T-helper 1 cell treated with Interleukin-12 subunit alpha and Interleukin-12 subunit beta and Interleukin-4 antibody, amounts not matched to agents 30 μg/mL and 1 μg/mL, for 36 hours (primary cell): ENCODE measurements around the gene TMEM205.
"Not testable (repeated sequence)": the region's sequence is repeated elsewhere in the genome, so short reads cannot be mapped to it uniquely, and the experiment has no call there.

Source experiments
- H3K27ac Mint-ChIP-seq: one replicate; pipeline ENCODE4 v1.8.0; 2021; ENCODE audit warnings: mild to moderate bottlenecking, mixed read lengths
- H3K27me3 Mint-ChIP-seq: one replicate; pipeline ENCODE4 v1.8.0; 2021; ENCODE audit warnings: low read depth, mixed read lengths
- H3K36me3 Mint-ChIP-seq: one replicate; pipeline ENCODE4 v1.8.0; 2021; ENCODE audit warnings: low read depth, mixed read lengths
- H3K4me1 Mint-ChIP-seq: one replicate; pipeline ENCODE4 v1.8.0; 2021; ENCODE audit warnings: low read depth, mixed read lengths
- H3K4me3 Mint-ChIP-seq: one replicate; pipeline ENCODE4 v1.8.0; 2021; ENCODE audit warnings: mild to moderate bottlenecking, moderate library complexity, mixed read lengths
- H3K9me3 Mint-ChIP-seq: one replicate; pipeline ENCODE4 v1.8.0; 2021; ENCODE audit warnings: mixed read lengths

Gene TMEM205

DNA sequence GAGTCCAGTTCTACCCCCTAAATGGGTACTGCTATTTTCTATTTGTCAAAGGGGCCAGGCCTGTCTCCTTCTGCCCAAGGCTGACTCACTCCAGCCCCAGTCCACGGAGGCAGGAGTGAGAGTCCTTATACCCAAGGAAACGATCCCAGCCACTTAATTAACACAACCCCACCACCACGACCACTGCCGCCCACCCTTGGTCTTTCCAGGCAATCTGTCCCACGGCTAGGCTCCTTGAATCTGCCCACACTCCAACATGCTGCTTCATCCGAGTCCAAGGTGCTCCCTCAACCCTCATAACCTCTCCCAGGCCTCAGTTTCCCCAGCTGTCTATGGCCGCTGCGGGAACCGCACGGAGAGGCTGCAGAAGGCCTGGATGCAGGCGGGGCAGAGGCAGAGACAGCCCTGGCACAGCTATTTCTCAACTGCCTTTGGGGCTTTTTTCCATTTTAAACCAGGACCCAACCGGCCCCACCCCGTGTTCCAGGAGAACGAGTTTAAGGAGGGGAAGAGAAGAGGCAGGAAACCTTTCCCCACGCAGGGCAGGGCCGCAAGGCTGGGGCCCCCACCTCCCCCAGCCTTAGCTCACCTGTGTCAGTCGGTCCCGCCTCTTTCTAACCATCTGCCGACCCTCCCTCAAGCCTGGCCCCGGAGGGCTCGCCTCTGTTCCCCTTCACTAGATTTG, 7.4 kb downstream of the TMEM205 start:
- Mint-ChIP-seq H3K27ac (no peak overlapping the region), H3K4me1 (peaks cover 12% of the 10 kb centered on the region), H3K36me3 (peaks cover 19% of the 10 kb centered on the region), H3K4me3 (peak overlapping the region; percentile 74), H3K9me3 (no peaks in the 10 kb centered on the region), H3K27me3 (no peaks in the 10 kb centered on the region)

DNA sequence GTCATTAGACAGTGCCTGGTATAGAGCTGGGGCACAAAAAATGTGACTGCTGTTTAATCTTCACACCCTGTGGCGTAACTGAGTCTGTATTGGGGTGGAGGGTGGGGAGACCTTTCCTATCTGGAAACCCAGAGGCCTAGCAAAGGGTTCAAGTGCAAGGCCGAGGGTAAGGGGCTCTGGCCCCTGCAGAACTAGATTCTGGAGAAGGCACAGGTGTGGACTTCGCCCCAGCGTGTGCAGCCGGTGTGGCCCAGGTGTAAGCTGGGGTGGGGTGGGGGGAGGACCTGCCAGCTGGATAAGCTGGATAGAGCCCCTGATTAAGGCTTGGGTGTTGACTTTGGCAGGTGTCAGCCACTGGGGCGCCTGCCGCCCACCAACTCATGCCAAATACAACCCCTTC, 7.9 kb downstream of the TMEM205 start:
- Mint-ChIP-seq H3K9me3 (no peaks in the 10 kb centered on the region), H3K27me3 (no peaks in the 10 kb centered on the region), H3K36me3 (peaks cover 19% of the 10 kb centered on the region), H3K4me3 (no peak overlapping the region), H3K27ac (no peak overlapping the region), H3K4me1 (peaks cover 12% of the 10 kb centered on the region)

DNA sequence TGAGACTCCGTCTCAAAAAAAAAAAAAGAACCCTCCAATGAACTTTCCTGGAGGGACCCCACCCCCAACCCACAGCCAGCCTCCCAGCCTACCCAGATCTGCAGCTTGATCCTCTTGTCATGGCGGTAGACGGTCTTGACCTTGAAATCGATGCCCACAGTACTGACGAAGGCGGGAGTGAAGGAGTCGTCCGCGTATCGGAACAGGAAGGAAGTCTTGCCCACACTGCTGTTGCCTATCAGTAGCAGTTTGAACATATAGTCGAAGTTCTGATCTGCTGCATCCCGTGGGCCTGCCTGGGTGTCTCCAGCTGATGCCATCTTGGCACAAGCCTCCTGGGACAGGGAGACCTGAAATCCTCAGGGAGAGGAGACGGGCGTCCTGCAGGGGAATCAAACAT, 9.0 kb downstream of the TMEM205 start:
- Mint-ChIP-seq H3K36me3 (peaks cover 16% of the 10 kb centered on the region), H3K9me3 (no peaks in the 10 kb centered on the region), H3K27me3 (no peaks in the 10 kb centered on the region), H3K4me3 (no peak overlapping the region), H3K4me1 (peaks cover 12% of the 10 kb centered on the region), H3K27ac (peak overlapping the region; percentile 11)

DNA sequence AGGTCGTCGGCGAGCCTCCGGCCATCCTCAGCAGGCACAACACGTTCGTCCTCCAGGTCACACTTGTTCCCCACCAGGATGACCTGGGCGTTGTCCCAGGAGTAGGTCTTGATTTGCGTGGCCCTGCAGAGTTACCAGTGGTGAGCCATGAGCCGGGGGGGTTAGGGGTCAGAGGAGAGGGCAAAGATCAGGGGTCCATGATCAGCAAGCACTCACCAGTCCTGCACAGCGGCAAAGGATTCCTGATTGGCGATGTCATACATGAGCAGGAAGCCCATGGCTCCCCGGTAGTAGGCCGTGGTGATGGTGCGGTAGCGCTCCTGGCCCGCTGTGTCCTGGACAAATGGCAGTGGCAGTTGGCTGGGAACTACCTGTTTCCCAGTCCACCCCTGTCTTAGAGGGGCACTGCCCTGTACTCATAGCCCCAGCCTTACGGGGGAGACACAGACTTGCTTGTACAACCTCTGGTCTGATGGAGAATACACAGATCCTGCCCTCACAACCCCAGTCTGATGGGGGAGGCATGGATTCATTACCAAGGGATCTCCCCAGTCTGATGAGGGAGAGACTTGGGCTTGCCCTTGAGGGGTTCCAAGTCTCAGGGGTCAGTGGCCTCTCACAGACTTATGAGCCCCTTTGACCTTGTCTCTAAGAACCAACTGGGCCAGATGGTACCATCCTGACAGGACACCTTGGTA, 10.5 kb downstream of the TMEM205 start:
- Mint-ChIP-seq H3K4me1 (peaks cover 12% of the 10 kb centered on the region), H3K27ac (no peak overlapping the region), H3K4me3 (no peak overlapping the region), H3K9me3 (no peaks in the 10 kb centered on the region), H3K27me3 (no peaks in the 10 kb centered on the region), H3K36me3 (peaks cover 16% of the 10 kb centered on the region)

DNA sequence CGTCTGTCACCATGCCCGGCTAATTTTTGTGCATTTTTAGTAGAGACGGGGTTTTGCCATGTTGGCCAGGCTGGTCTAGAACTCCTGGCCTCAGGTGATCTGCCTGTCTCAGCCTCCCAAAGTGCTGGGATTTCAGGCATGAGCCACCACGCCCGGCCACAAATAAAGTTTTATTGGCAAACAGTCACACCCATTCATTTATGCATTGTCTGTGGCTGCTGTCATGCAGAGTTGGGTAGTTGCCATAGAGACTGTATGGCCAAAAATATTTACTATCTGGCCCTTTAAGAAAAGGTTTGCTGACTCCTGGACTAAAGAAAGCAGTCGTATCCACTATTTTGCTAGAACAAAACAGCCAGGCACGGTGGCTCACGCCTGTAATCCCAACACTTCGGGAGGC, 12.2 kb downstream of the TMEM205 start:
- H3K27me3 Mint-ChIP-seq, H3K27ac Mint-ChIP-seq, H3K4me1 Mint-ChIP-seq, H3K9me3 Mint-ChIP-seq, H3K4me3 Mint-ChIP-seq: not testable (repeated sequence)
- H3K36me3 Mint-ChIP-seq = peaks cover 16% of the 10 kb centered on the region

DNA sequence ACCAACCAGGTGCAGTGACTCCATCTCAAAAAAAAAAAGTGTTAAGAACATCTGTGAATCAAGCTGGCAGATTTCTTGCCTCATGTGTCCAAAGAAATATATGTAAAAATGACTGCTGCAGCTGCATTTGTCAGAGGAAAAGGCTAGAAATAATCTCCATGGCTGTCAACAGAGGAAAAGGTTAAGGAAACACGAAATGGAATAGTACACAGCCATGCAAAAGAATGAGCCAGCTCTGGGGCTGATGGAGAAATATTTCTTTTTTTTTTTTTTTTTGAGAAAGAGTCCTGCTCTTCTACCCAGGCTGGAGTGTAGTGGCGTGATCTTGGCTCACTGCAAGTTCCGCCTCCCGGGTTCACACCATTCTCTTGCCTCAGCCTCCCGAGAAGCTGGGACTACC, 13.2 kb downstream of the TMEM205 start:
- Mint-ChIP-seq H3K9me3 (no peaks in the 10 kb centered on the region), H3K36me3 (peaks cover 16% of the 10 kb centered on the region), H3K27ac (no peak overlapping the region), H3K4me3 (no peak overlapping the region), H3K27me3 (no peaks in the 10 kb centered on the region), H3K4me1 (peaks cover 2% of the 10 kb centered on the region)

DNA sequence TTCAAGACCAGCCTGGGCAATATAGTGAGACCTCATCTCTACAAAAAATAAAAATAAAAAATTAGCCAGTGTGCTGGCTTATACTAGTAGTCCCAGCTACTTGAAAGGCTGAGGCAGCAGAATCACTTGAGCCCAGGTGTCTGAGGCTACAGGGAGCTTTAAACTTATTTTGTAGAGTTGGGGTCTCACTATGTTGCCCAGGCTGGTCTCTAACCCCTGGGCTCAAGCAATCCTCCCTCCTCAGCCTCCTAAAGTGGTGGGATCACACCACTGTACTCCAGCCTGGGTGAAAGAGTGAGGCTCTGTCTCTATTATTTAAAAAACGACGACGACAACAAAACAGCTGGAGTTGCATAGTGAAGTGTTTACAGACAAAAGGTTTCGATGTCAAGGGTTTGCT, 14.6 kb downstream of the TMEM205 start:
- no peak overlapping the region for H3K27ac Mint-ChIP-seq
- no peaks in the 10 kb centered on the region for H3K27me3 Mint-ChIP-seq
- H3K4me1 Mint-ChIP-seq = no peaks in the 10 kb centered on the region
- H3K4me3 Mint-ChIP-seq = no peak overlapping the region
- H3K36me3 Mint-ChIP-seq = peaks cover 18% of the 10 kb centered on the region
- no peaks in the 10 kb centered on the region for H3K9me3 Mint-ChIP-seq

DNA sequence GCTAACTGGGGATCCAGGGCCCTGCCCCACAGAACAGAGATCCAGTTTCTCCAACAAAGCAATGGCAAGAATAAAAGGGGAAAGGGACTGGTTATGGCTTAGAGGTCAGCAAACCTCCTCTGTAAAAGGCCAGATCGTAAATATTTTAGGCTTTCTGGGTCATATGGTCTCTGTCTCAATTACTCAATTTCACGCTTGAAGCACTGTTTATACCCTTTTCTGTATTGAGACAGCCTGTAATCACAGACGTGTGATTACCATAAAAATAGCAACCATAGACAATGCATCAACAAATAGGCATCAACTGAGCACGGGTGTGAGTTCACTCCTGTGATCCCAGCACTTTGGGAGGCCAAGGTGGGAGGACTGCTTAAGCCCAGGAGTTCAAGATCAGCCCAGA, 15.9 kb downstream of the TMEM205 start:
- Mint-ChIP-seq H3K9me3 (no peaks in the 10 kb centered on the region), H3K27ac (no peak overlapping the region), H3K4me1 (no peaks in the 10 kb centered on the region)

DNA sequence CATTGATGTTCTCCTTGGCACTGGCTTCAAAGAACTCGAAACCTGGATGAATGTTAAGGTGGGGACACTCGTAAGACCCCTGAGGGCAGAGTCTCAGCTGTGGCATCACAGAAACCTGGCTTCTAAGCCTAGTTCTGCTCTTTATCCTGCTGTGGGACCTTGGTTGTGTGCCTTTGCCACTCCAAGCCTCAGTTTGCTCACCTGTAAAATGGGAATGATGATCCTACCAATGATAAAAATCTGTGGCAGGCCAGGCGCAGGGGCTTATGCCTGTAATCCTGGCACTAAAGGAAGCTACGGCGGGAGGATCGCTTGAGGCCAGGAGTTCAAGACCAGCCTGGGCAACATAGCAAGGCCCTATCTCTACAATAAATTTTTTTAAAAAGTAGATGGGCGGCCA, 20.5 kb downstream of the TMEM205 start:
- Mint-ChIP-seq H3K4me1 (peaks cover 26% of the 10 kb centered on the region), H3K36me3 (peaks cover 11% of the 10 kb centered on the region), H3K27me3 (no peaks in the 10 kb centered on the region), H3K27ac (no peak overlapping the region), H3K9me3 (no peaks in the 10 kb centered on the region), H3K4me3 (no peak overlapping the region)

More for the DNA sequence above, 15.9 kb downstream of the TMEM205 start:
- peaks cover 10% of the 10 kb centered on the region for H3K36me3 Mint-ChIP-seq
- H3K27me3 Mint-ChIP-seq = no peaks in the 10 kb centered on the region
- no peak overlapping the region for H3K4me3 Mint-ChIP-seq

DNA sequence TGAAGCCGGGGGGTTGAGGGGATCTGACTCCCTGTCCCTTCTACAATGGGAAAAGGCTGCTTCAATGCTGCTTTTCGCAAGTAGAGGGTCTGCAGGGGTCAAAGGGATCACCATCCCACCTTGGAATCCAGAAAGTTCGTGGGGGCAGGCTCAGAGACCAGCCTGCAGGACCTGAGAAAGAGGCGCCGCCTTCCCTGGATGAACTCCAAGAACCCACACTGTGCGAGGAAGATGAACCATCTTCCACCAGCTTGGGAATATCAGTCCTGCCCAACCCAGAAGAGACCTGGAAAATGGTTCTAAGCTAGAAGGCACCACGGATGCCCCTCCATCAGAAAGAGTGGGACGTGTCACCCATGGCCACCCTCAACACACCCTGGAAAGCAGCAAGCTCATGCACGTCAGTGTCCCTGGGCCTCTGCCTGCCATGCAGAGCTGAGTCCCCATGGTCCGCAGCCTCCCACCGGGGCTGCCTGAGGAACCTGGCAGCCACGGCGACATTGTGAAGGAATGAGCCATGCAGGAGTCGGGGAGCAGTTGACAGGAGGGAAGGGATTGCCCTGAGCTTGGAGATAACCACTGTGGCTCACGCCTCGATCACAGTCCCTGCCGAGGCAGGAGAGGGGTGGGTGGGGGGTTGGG, 21.2 kb downstream of the TMEM205 start:
- Mint-ChIP-seq H3K9me3 (no peaks in the 10 kb centered on the region), H3K27ac (peak overlapping the region; percentile 90), H3K36me3 (peaks cover 11% of the 10 kb centered on the region), H3K4me1 (peaks cover 26% of the 10 kb centered on the region), H3K27me3 (no peaks in the 10 kb centered on the region), H3K4me3 (peak overlapping the region; percentile 77)

DNA sequence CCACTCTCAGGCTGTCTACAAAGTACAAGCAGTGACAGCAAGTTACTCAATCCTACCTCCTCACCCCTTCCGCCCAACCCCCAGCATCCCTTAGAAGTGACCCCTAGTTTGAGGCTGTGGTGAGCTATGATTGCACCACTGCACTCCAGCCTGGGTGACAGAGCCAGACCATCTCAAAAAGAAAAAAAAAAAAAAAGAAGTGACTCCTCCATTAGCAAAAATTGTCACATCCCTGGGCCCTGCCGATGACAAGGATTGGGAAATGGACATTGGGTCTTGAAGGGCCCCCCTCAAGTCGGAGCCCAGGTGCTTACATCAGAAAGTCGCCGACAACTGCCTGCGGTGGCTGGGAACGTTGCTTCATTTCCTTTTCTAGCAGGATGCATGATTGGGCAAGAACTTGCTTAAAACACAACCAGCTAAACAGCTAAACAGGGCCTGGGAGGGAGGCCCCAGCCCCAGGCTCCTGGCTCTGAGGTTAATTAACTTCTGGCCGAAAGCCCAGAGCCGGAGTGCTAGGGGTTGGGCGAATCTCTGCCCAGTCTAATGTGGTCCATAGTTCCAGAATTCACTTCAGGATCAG, 21.9 kb downstream of the TMEM205 start:
- no peaks in the 10 kb centered on the region for H3K27me3 Mint-ChIP-seq
- peak overlapping the region; percentile 90 for H3K27ac Mint-ChIP-seq
- peaks cover 11% of the 10 kb centered on the region for H3K36me3 Mint-ChIP-seq
- peak overlapping the region; percentile 77 for H3K4me3 Mint-ChIP-seq
- peaks cover 26% of the 10 kb centered on the region for H3K4me1 Mint-ChIP-seq
- H3K9me3 Mint-ChIP-seq = no peaks in the 10 kb centered on the region

DNA sequence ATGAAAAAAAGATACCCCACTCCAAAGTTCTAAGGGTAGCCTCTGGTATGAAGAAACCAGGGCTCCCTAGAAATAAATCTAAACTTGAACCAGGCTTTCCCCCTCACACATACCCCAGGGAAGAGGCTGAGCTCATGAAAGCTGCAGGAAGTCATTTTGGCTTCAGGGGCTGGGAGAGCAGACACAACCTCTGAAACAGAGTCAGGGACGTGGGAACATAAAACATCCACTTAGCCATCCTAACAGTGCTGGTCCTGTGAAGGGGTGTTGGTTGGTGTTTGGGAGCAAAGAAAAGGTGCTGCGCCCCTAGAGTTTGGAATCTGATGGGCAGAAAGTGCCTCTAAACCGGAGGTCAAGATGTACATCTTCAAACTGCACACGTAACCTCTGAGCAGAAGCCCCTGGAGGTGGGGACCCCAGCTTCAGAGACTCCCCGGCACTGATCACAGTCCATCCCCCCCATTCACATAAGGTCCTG, 22.4 kb downstream of the TMEM205 start:
- Mint-ChIP-seq H3K27me3 (no peaks in the 10 kb centered on the region), H3K4me3 (peak overlapping the region; percentile 77), H3K36me3 (peaks cover 11% of the 10 kb centered on the region), H3K27ac (peak overlapping the region; percentile 90), H3K9me3 (no peaks in the 10 kb centered on the region), H3K4me1 (peaks cover 26% of the 10 kb centered on the region)

DNA sequence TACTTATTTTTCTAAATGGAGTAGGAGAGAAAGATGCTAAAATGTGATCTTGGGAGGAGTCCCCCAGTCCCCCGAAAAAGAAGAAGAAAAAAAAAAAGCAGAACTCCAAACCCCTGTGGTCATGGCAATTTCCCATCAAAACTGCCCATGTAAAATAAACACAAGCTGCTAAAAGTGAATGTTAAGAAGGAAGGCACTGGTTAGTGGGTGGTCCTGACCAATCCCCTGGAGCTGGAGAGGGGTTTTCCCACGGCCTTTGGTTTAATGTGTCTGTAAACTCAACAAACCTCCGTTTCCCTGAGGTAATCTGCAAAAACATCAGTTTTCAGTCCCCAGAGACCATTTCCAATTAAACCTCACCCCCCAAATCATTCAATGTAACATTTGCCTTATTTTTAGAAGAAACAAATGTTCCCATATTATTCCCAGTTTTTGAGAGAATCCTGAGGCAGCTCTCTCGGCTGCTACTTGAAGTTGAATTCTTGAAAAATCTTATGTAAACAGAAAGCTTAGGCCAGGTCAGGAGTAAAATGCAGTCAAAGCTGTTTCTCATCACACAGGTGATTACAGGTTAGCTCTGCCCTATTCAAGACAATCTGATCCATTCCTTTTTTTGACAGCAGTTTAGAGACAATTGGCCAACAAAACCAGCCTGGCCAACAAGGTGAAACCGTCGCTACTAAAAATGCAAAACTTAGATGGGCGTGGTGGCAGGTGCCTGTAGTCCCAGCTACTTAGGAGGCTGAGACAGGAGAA, 23.6 kb downstream of the TMEM205 start:
- peaks cover 11% of the 10 kb centered on the region for H3K36me3 Mint-ChIP-seq
- no peak overlapping the region for H3K4me3 Mint-ChIP-seq
- H3K9me3 Mint-ChIP-seq = no peaks in the 10 kb centered on the region
- peaks cover 26% of the 10 kb centered on the region for H3K4me1 Mint-ChIP-seq
- no peaks in the 10 kb centered on the region for H3K27me3 Mint-ChIP-seq
- no peak overlapping the region for H3K27ac Mint-ChIP-seq
